ENCODE results near the gene ZBTB24. TPM values are rescaled to one million over a fixed set of nuclear protein-coding genes. Genes with fewer than 3 reads are reported as not detected.

ZBTB24 gene
- polyA plus RNA-seq, 2 of the 4 experiments (the other 2 are of a cell fraction): 4.5 to 5.4 TPM

DNA sequence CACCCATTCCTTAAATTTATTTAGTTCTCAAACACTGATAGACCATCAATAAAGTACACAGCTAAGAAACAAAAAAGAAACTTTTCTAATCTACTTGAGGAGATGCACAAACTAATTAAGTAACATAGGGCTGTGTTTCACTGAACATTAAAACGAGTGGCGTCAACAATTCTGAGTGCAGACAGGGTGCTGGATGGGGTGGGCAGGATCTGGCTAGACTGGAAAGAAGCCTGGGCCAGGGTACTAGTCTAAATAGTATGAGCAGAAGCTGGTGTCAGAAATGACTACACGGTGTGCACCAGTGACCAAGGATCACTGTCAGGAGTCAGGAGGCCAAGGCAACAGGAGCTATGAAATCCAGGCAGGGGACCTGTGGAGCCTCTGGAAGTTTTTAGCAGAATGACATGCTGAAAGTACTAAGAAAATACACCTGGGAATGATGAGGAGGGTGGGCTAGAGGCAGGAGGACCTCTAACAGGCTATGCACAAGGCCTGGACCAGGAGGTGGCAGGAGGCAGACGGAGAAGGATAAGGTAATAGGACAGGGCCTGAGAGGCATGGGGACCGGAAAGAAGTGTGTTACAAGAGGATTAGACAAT is 13.3 kb downstream of the ZBTB24 start:
- Histone ChIP-seq H3K4me3 (no peak overlapping the region), H3K9me3 (no peaks in the 10 kb centered on the region), H3K4me1 (no peaks in the 10 kb centered on the region), H3K4me2 (no peak overlapping the region), H3K27ac (no peak overlapping the region)
- TF ChIP-seq, protein P1, sequence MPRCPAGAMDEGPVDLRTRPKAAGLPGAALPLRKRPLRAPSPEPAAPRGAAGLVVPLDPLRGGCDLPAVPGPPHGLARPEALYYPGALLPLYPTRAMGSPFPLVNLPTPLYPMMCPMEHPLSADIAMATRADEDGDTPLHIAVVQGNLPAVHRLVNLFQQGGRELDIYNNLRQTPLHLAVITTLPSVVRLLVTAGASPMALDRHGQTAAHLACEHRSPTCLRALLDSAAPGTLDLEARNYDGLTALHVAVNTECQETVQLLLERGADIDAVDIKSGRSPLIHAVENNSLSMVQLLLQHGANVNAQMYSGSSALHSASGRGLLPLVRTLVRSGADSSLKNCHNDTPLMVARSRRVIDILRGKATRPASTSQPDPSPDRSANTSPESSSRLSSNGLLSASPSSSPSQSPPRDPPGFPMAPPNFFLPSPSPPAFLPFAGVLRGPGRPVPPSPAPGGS (IDR thresholded peaks at IDR 0.05): no peak
- no peak for TF ChIP-seq HOXB13 (CRISPR knock-in tag; IDR thresholded peaks at IDR 0.05; ENCODE audit: low read depth)
- TF ChIP-seq CHD2 (IDR thresholded peaks at IDR 0.05; ENCODE audit: low read length, partially characterized antibody): no peak
- no peak for TF ChIP-seq CBX8 (IDR thresholded peaks at IDR 0.05)
- TF ChIP-seq JUNB (IDR thresholded peaks at IDR 0.05): no peak
- TF ChIP-seq CBX2 (IDR thresholded peaks at IDR 0.05; ENCODE audit: borderline replicate concordance, low read depth): no peak
- FAIRE-seq: no peak
- ATAC-seq: no peak
- WGBS (ENCODE audit: missing lambda C conversion rate): 92% methylated on average over 5 of the region's 5 CpGs
- no peak for DNase-seq (ENCODE audit: low read depth in 1 of 2, low spot score in 1 of 2)
- ChIA-PET CTCF (no interaction called here), POLR2A (no interaction called here)

DNA sequence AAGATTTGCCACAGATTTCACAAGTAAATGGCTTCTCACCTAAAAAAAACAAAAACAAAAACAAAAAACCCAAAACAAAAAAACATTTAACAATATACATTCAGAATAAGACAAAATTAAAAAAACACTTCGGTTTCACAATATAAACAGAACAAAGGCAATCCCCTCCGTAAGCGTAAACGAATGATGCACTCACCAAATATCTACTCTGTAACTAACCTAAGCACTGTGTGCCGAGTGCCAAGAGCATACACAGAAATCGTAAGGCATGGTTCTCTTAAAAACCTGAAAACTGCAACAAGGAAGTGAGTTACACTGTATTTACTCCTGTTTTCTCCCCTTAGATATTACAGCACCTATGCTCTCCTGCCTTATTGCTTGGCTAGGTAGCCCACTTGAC is 15.3 kb downstream of the ZBTB24 start:
- POLR2A ChIA-PET: no interaction called here
- no peak overlapping the region for H3K4me3 ChIP-seq
- H3K4me1 ChIP-seq: no peaks in the 10 kb centered on the region
- TF ChIP-seq FOSB (CRISPR knock-in tag; IDR thresholded peaks at IDR 0.05): no peak
- no peak for TF ChIP-seq SMC3 (IDR thresholded peaks at IDR 0.05)
- TF ChIP-seq FOSL2 (IDR thresholded peaks at IDR 0.05): no peak
- TF ChIP-seq FOSL2 (CRISPR knock-in tag; IDR thresholded peaks at IDR 0.05): no peak
- TF ChIP-seq HEYL (CRISPR knock-in tag; IDR thresholded peaks at IDR 0.05): no peak
- TF ChIP-seq, protein P2, sequence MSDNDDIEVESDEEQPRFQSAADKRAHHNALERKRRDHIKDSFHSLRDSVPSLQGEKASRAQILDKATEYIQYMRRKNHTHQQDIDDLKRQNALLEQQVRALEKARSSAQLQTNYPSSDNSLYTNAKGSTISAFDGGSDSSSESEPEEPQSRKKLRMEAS (IDR thresholded peaks at IDR 0.05): no peak
- TF ChIP-seq, protein P3, sequence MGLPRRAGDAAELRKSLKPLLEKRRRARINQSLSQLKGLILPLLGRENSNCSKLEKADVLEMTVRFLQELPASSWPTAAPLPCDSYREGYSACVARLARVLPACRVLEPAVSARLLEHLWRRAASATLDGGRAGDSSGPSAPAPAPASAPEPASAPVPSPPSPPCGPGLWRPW (IDR thresholded peaks at IDR 0.05): no peak
- no peak for TF ChIP-seq JUN (IDR thresholded peaks at IDR 0.05)
- no peak for TF ChIP-seq HOXB13 (CRISPR knock-in tag; IDR thresholded peaks at IDR 0.05; ENCODE audit: low read depth)
- TF ChIP-seq, protein P4, sequence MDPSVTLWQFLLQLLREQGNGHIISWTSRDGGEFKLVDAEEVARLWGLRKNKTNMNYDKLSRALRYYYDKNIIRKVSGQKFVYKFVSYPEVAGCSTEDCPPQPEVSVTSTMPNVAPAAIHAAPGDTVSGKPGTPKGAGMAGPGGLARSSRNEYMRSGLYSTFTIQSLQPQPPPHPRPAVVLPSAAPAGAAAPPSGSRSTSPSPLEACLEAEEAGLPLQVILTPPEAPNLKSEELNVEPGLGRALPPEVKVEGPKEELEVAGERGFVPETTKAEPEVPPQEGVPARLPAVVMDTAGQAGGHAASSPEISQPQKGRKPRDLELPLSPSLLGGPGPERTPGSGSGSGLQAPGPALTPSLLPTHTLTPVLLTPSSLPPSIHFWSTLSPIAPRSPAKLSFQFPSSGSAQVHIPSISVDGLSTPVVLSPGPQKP (IDR thresholded peaks at IDR 0.05; ENCODE audit: low read depth, low read length): no peak
- TF ChIP-seq JUNB (IDR thresholded peaks at IDR 0.05): no peak
- TF ChIP-seq, protein P5, sequence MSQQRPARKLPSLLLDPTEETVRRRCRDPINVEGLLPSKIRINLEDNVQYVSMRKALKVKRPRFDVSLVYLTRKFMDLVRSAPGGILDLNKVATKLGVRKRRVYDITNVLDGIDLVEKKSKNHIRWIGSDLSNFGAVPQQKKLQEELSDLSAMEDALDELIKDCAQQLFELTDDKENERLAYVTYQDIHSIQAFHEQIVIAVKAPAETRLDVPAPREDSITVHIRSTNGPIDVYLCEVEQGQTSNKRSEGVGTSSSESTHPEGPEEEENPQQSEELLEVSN (IDR thresholded peaks at IDR 0.05; ENCODE audit: borderline replicate concordance, low read depth): no peak
- TF ChIP-seq, protein P6, sequence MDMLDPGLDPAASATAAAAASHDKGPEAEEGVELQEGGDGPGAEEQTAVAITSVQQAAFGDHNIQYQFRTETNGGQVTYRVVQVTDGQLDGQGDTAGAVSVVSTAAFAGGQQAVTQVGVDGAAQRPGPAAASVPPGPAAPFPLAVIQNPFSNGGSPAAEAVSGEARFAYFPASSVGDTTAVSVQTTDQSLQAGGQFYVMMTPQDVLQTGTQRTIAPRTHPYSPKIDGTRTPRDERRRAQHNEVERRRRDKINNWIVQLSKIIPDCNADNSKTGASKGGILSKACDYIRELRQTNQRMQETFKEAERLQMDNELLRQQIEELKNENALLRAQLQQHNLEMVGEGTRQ (IDR thresholded peaks at IDR 0.05): no peak
- no peak for TF ChIP-seq RCOR1 (IDR thresholded peaks at IDR 0.05; ENCODE audit: low read depth, low read length)
- TF ChIP-seq ZC3H11A (IDR thresholded peaks at IDR 0.05): no peak
- TF ChIP-seq RAD21 (conservative IDR thresholded peaks at IDR 0.05 in 1 of 2, IDR thresholded peaks at IDR 0.05 in 1 of 2): no peak
- TF ChIP-seq, protein P7, sequence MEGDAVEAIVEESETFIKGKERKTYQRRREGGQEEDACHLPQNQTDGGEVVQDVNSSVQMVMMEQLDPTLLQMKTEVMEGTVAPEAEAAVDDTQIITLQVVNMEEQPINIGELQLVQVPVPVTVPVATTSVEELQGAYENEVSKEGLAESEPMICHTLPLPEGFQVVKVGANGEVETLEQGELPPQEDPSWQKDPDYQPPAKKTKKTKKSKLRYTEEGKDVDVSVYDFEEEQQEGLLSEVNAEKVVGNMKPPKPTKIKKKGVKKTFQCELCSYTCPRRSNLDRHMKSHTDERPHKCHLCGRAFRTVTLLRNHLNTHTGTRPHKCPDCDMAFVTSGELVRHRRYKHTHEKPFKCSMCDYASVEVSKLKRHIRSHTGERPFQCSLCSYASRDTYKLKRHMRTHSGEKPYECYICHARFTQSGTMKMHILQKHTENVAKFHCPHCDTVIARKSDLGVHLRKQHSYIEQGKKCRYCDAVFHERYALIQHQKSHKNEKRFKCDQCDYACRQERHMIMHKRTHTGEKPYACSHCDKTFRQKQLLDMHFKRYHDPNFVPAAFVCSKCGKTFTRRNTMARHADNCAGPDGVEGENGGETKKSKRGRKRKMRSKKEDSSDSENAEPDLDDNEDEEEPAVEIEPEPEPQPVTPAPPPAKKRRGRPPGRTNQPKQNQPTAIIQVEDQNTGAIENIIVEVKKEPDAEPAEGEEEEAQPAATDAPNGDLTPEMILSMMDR (IDR thresholded peaks at IDR 0.05): no peak
- no peak for TF ChIP-seq CEBPB (IDR thresholded peaks at IDR 0.05)
- no peak for TF ChIP-seq NPAS2 (CRISPR knock-in tag; IDR thresholded peaks at IDR 0.05; ENCODE audit: borderline replicate concordance)
- TF ChIP-seq, protein P1 (IDR thresholded peaks at IDR 0.05): no peak
- no peak for TF ChIP-seq HOXB5 (CRISPR knock-in tag; IDR thresholded peaks at IDR 0.05)
- H3K9me3 ChIP-seq: no peaks in the 10 kb centered on the region
- ATAC-seq (no peak), DNase-seq (ENCODE audit: low read depth in 1 of 2, low spot score in 1 of 2) (no peak), FAIRE-seq (no peak)
- 88% methylated on average over 6 of the region's 6 CpGs for WGBS (ENCODE audit: missing lambda C conversion rate)
- H3K4me2 ChIP-seq: no peak overlapping the region
- no peak overlapping the region for H3K27ac ChIP-seq
- CTCF ChIA-PET: no interaction called here

Measured in A549 (cell line).